ENCODE data around the gene KLK13. TPM values are rescaled to one million over a fixed set of nuclear protein-coding genes. Genes with fewer than 3 reads are reported as not detected.
A peak's percentile ranks its signal among the peaks of the same experiment; 100 is the strongest.

The KLK13 gene
- total and polyA plus RNA-seq, 2 experiments from 2014 or later, result 0.25 TPM; not detected in 1

GRCh38 chr19:51098365-51099046 lies 33.6 kb upstream of the KLK13 start:
- DNase-seq, result no peak
- in situ Hi-C loops (cut with MboI), result no loop called here
- H3K27ac ChIP-seq, result no peak overlapping the region
- H3K27me3 ChIP-seq (replicated peaks; ENCODE audit: insufficient read depth), result no peaks in the 10 kb centered on the region
- peaks cover 34% of the 10 kb centered on the region for H3K79me2 ChIP-seq (ENCODE audit: insufficient read depth)
- WGBS, 2 experiments (ENCODE audit: low coverage in 1 of 2, low lambda C conversion rate in 2 of 2, missing lambda C conversion rate in 2 of 2), result 86 to 100% methylated on average over 15 to 78 of the region's 78 CpGs
- no peaks in the 10 kb centered on the region for H3K9me3 ChIP-seq (ENCODE audit: low read depth)
- H4K20me1 ChIP-seq (ENCODE audit: insufficient read depth), result no peaks in the 10 kb centered on the region
- H3K4me3 ChIP-seq, result no peak overlapping the region
- no peak overlapping the region for H2AFZ ChIP-seq
- H3K4me2 ChIP-seq (ENCODE audit: unreplicated experiment), result no peak overlapping the region
- no peak overlapping the region for H3K9ac ChIP-seq
- TF ChIP-seq EZH2phosphoT487 (IDR thresholded peaks at IDR 0.05; ENCODE audit: insufficient read depth, low read depth) (no peak), EZH2 (IDR thresholded peaks at IDR 0.05; ENCODE audit: insufficient read depth, poor library complexity, severe bottlenecking) (no peak)
- no peaks in the 10 kb centered on the region for H3K4me1 ChIP-seq (ENCODE audit: insufficient read depth)
- no peaks in the 10 kb centered on the region for H3F3A ChIP-seq (ENCODE audit: insufficient read depth)
- peaks cover 5% of the 10 kb centered on the region; the same call in 1 of the 2 replicates for H3K36me3 ChIP-seq (ENCODE audit: low read depth)
- no peaks in the 10 kb centered on the region for H3K9me2 ChIP-seq (ENCODE audit: insufficient read depth)

GRCh38 chr19:51097796-51098195 lies 32.9 kb upstream of the KLK13 start:
- Histone ChIP-seq H3F3A (ENCODE audit: insufficient read depth) (no peaks in the 10 kb centered on the region), H3K4me3 (no peak overlapping the region), H3K36me3 (ENCODE audit: low read depth) (peaks cover 2% of the 10 kb centered on the region; the same call in 1 of the 2 replicates), H3K4me2 (ENCODE audit: unreplicated experiment) (no peak overlapping the region), H2AFZ (no peak overlapping the region), H4K20me1 (ENCODE audit: insufficient read depth) (no peaks in the 10 kb centered on the region), H3K9me2 (ENCODE audit: insufficient read depth) (no peaks in the 10 kb centered on the region), H3K27me3 (replicated peaks; ENCODE audit: insufficient read depth) (no peaks in the 10 kb centered on the region), H3K9me3 (ENCODE audit: low read depth) (no peaks in the 10 kb centered on the region), H3K9ac (no peak overlapping the region), H3K4me1 (ENCODE audit: insufficient read depth) (no peaks in the 10 kb centered on the region), H3K27ac (no peak overlapping the region), H3K79me2 (ENCODE audit: insufficient read depth) (peaks cover 27% of the 10 kb centered on the region)
- no peak for TF ChIP-seq EZH2 (IDR thresholded peaks at IDR 0.05; ENCODE audit: insufficient read depth, poor library complexity, severe bottlenecking)
- no peak for TF ChIP-seq EZH2phosphoT487 (IDR thresholded peaks at IDR 0.05; ENCODE audit: insufficient read depth, low read depth)
- WGBS, 2 experiments (ENCODE audit: low coverage in 1 of 2, low lambda C conversion rate in 2 of 2, missing lambda C conversion rate in 2 of 2), result 86 to 88% methylated on average over 18 to 20 of the region's 20 CpGs
- no peak for DNase-seq
- in situ Hi-C loops (cut with MboI), result no loop called here

- no peak overlapping the region for H3K27ac ChIP-seq
- H3F3A ChIP-seq (ENCODE audit: insufficient read depth), result no peaks in the 10 kb centered on the region
- H3K4me3 ChIP-seq, result no peak overlapping the region
- no peaks in the 10 kb centered on the region for H3K9me2 ChIP-seq (ENCODE audit: insufficient read depth)
- H3K9ac ChIP-seq, result no peak overlapping the region
- peak; percentile 66 for DNase-seq
- no peaks in the 10 kb centered on the region for H3K9me3 ChIP-seq (ENCODE audit: low read depth)
- H2AFZ ChIP-seq, result no peak overlapping the region
- in situ Hi-C loops (cut with MboI), result no loop called here
- H3K79me2 ChIP-seq (ENCODE audit: insufficient read depth), result peaks cover 22% of the 10 kb centered on the region
- H3K27me3 ChIP-seq (replicated peaks; ENCODE audit: insufficient read depth), result no peaks in the 10 kb centered on the region
- H3K4me1 ChIP-seq (ENCODE audit: insufficient read depth), result no peaks in the 10 kb centered on the region
- H3K36me3 ChIP-seq (ENCODE audit: low read depth), result no peaks in the 10 kb centered on the region
- H4K20me1 ChIP-seq (ENCODE audit: insufficient read depth), result no peaks in the 10 kb centered on the region
- no peak for TF ChIP-seq EZH2phosphoT487 (IDR thresholded peaks at IDR 0.05; ENCODE audit: insufficient read depth, low read depth)
- TF ChIP-seq EZH2 (IDR thresholded peaks at IDR 0.05; ENCODE audit: insufficient read depth, poor library complexity, severe bottlenecking), result no peak
- WGBS, 2 experiments (ENCODE audit: low coverage in 1 of 2, low lambda C conversion rate in 2 of 2, missing lambda C conversion rate in 2 of 2), result 3 to 4% methylated on average over 7 to 8 of the region's 8 CpGs
- no peak overlapping the region for H3K4me2 ChIP-seq (ENCODE audit: unreplicated experiment)
These were observed 32.4 kb upstream of the KLK13 start for GRCh38 chr19:51097166-51097738.

- H3K9ac ChIP-seq, result no peak overlapping the region
- H3K27me3 ChIP-seq (replicated peaks; ENCODE audit: insufficient read depth), result no peaks in the 10 kb centered on the region
- no peaks in the 10 kb centered on the region for H4K20me1 ChIP-seq (ENCODE audit: insufficient read depth)
- DNase-seq, result peak; percentile 20
- H3K4me2 ChIP-seq (ENCODE audit: unreplicated experiment), result no peak overlapping the region
- no peaks in the 10 kb centered on the region for H3F3A ChIP-seq (ENCODE audit: insufficient read depth)
- in situ Hi-C loops (cut with MboI), result no loop called here
- no peaks in the 10 kb centered on the region for H3K36me3 ChIP-seq (ENCODE audit: low read depth)
- WGBS, 2 experiments (ENCODE audit: low coverage in 1 of 2, low lambda C conversion rate in 2 of 2, missing lambda C conversion rate in 2 of 2), result 59 to 63% methylated on average over 6 of the region's 6 CpGs
- H3K27ac ChIP-seq, result no peak overlapping the region
- TF ChIP-seq EZH2 (IDR thresholded peaks at IDR 0.05; ENCODE audit: insufficient read depth, poor library complexity, severe bottlenecking) (no peak), EZH2phosphoT487 (IDR thresholded peaks at IDR 0.05; ENCODE audit: insufficient read depth, low read depth) (no peak)
- H3K9me3 ChIP-seq (ENCODE audit: low read depth), result no peaks in the 10 kb centered on the region
- H3K4me3 ChIP-seq, result no peak overlapping the region
- H3K79me2 ChIP-seq (ENCODE audit: insufficient read depth), result peaks cover 16% of the 10 kb centered on the region; the same call in 1 of the 2 replicates
- H2AFZ ChIP-seq, result no peak overlapping the region
- H3K9me2 ChIP-seq (ENCODE audit: insufficient read depth), result no peaks in the 10 kb centered on the region
- H3K4me1 ChIP-seq (ENCODE audit: insufficient read depth), result no peaks in the 10 kb centered on the region
These were observed 31.7 kb upstream of the KLK13 start for GRCh38 chr19:51096473-51097165.
